ACC112 (cell line): Measurements from ENCODE around the gene KRTAP3-3.
A peak's percentile ranks its signal among the peaks of the same experiment; 100 is the strongest.

Source experiments
- H2AFZ ChIP-seq: fragments of 200-600 bp; sonication (generic); one replicate; pipeline ENCODE4 v1.6.0; 2017; ENCODE audit warnings: antibody characterized with exemption, low read length; ENCODE audit not compliant: unreplicated experiment
- H3K27ac ChIP-seq: fragments of 200-600 bp; sonication (generic); 2 replicates; pipeline ENCODE4 v1.5.1; 2014; ENCODE audit warnings: low read depth, mild to moderate bottlenecking, antibody characterized with exemption, low read length, moderate library complexity
- H3K27me3 ChIP-seq: fragments of 200-600 bp; sonication (generic); 2 replicates; pipeline ENCODE4 v1.6.1; 2014; ENCODE audit warnings: mild to moderate bottlenecking, antibody characterized with exemption, low read length, moderate library complexity, mixed read lengths; ENCODE audit not compliant: insufficient read depth
- H3K36me3 ChIP-seq: fragments of 200-600 bp; sonication (generic); 2 replicates; pipeline ENCODE4 v1.6.1; 2016; ENCODE audit warnings: mild to moderate bottlenecking, antibody characterized with exemption, low read length, moderate library complexity, mixed read lengths; ENCODE audit not compliant: insufficient read depth
- H3K4me1 ChIP-seq: fragments of 200-600 bp; sonication (generic); one replicate; pipeline ENCODE4 v1.6.1; 2016; ENCODE audit warnings: low read length, mixed read lengths; ENCODE audit not compliant: insufficient read depth, unreplicated experiment, control insufficient read depth
- H3K4me3 ChIP-seq: fragments of 200-600 bp; sonication (generic); 2 replicates; pipeline ENCODE4 v1.5.1; 2014; ENCODE audit warnings: mild to moderate bottlenecking, low read depth, low read length
- H3K79me2 ChIP-seq: fragments of 200-600 bp; sonication (generic); one replicate; pipeline ENCODE4 v1.6.0; 2016; ENCODE audit warnings: low read length; ENCODE audit not compliant: control insufficient read depth, unreplicated experiment, insufficient read depth

The KRTAP3-3 gene

GRCh38 chr17:40960144-40960543 is 33.8 kb downstream of the KRTAP3-3 start:
- Histone ChIP-seq H2AFZ (no peak overlapping the region), H3K27me3 (no peaks in the 10 kb centered on the region), H3K27ac (no peak overlapping the region), H3K36me3 (no peaks in the 10 kb centered on the region), H3K4me3 (no peak overlapping the region), H3K79me2 (no peaks in the 10 kb centered on the region), H3K4me1 (peaks cover 31% of the 10 kb centered on the region)

- Histone ChIP-seq H2AFZ (no peak overlapping the region), H3K27ac (peak overlapping the region; percentile 84)
Measured at GRCh38 chr17:40958086-40958953, 35.6 kb downstream of the KRTAP3-3 start.

GRCh38 chr17:40956401-40957254 is 37.3 kb downstream of the KRTAP3-3 start:
- H3K27me3 ChIP-seq = no peaks in the 10 kb centered on the region
- peak overlapping the region; percentile 84 for H3K27ac ChIP-seq
- H3K36me3 ChIP-seq = no peaks in the 10 kb centered on the region
- H3K4me3 ChIP-seq = no peak overlapping the region
- H3K79me2 ChIP-seq = no peaks in the 10 kb centered on the region
- no peak overlapping the region for H2AFZ ChIP-seq
- H3K4me1 ChIP-seq = peaks cover 57% of the 10 kb centered on the region

More at GRCh38 chr17:40958086-40958953, 35.6 kb downstream of the KRTAP3-3 start:
- H3K4me1 ChIP-seq = peaks cover 43% of the 10 kb centered on the region
- no peaks in the 10 kb centered on the region for H3K27me3 ChIP-seq
- H3K79me2 ChIP-seq = no peaks in the 10 kb centered on the region
- H3K36me3 ChIP-seq = no peaks in the 10 kb centered on the region
- no peak overlapping the region for H3K4me3 ChIP-seq

- H3K27ac ChIP-seq = peak overlapping the region; percentile 91
- no peaks in the 10 kb centered on the region for H3K27me3 ChIP-seq
- no peaks in the 10 kb centered on the region for H3K79me2 ChIP-seq
- peaks cover 57% of the 10 kb centered on the region for H3K4me1 ChIP-seq
- H3K36me3 ChIP-seq = no peaks in the 10 kb centered on the region
- no peak overlapping the region for H3K4me3 ChIP-seq
- no peak overlapping the region for H2AFZ ChIP-seq
Measured at GRCh38 chr17:40953881-40954280, 40.1 kb downstream of the KRTAP3-3 start.

GRCh38 chr17:40952661-40953060 is 41.3 kb downstream of the KRTAP3-3 start:
- Histone ChIP-seq H3K4me3 (no peak overlapping the region), H3K4me1 (peaks cover 50% of the 10 kb centered on the region), H3K27me3 (no peaks in the 10 kb centered on the region), H3K79me2 (no peaks in the 10 kb centered on the region), H2AFZ (no peak overlapping the region), H3K27ac (peak overlapping the region; percentile 91), H3K36me3 (no peaks in the 10 kb centered on the region)

- H3K27me3 ChIP-seq = no peaks in the 10 kb centered on the region
- no peak overlapping the region for H2AFZ ChIP-seq
- no peaks in the 10 kb centered on the region for H3K36me3 ChIP-seq
- H3K4me3 ChIP-seq = no peak overlapping the region
- peaks cover 45% of the 10 kb centered on the region for H3K4me1 ChIP-seq
- H3K79me2 ChIP-seq = no peaks in the 10 kb centered on the region
- H3K27ac ChIP-seq = peak overlapping the region; percentile 91
Measured at GRCh38 chr17:40952154-40952553, 41.8 kb downstream of the KRTAP3-3 start.

- H3K4me3 ChIP-seq = no peak overlapping the region
- H2AFZ ChIP-seq = no peak overlapping the region
- no peaks in the 10 kb centered on the region for H3K27me3 ChIP-seq
- H3K27ac ChIP-seq = no peak overlapping the region
- H3K79me2 ChIP-seq = no peaks in the 10 kb centered on the region
- peaks cover 36% of the 10 kb centered on the region for H3K4me1 ChIP-seq
- no peaks in the 10 kb centered on the region for H3K36me3 ChIP-seq
Measured at GRCh38 chr17:40951011-40951622, 42.8 kb downstream of the KRTAP3-3 start.

GRCh38 chr17:40950176-40950575 is 43.8 kb downstream of the KRTAP3-3 start:
- Histone ChIP-seq H3K27ac (no peak overlapping the region), H2AFZ (no peak overlapping the region), H3K36me3 (no peaks in the 10 kb centered on the region), H3K4me1 (peaks cover 30% of the 10 kb centered on the region), H3K4me3 (no peak overlapping the region), H3K27me3 (no peaks in the 10 kb centered on the region), H3K79me2 (no peaks in the 10 kb centered on the region)

GRCh38 chr17:40949418-40949817 is 44.5 kb downstream of the KRTAP3-3 start:
- no peak overlapping the region for H3K27ac ChIP-seq
- no peak overlapping the region for H2AFZ ChIP-seq
- H3K4me1 ChIP-seq = peaks cover 24% of the 10 kb centered on the region
- no peaks in the 10 kb centered on the region for H3K27me3 ChIP-seq
- H3K4me3 ChIP-seq = no peak overlapping the region
- no peaks in the 10 kb centered on the region for H3K36me3 ChIP-seq
- H3K79me2 ChIP-seq = no peaks in the 10 kb centered on the region

GRCh38 chr17:40947929-40948328 is 46.0 kb downstream of the KRTAP3-3 start:
- H3K4me1 ChIP-seq = peaks cover 10% of the 10 kb centered on the region
- no peak overlapping the region for H3K27ac ChIP-seq
- no peak overlapping the region for H2AFZ ChIP-seq
- no peaks in the 10 kb centered on the region for H3K79me2 ChIP-seq
- no peaks in the 10 kb centered on the region for H3K36me3 ChIP-seq
- H3K27me3 ChIP-seq = no peaks in the 10 kb centered on the region
- H3K4me3 ChIP-seq = no peak overlapping the region
